ENCODE results near the gene VOPP1. TPM values are rescaled to one million over a fixed set of nuclear protein-coding genes. Genes with fewer than 3 reads are reported as not detected.
A peak's percentile ranks its signal among the peaks of the same experiment; 100 is the strongest.

The VOPP1 gene
- total and polyA plus RNA-seq, 2 donors (not counting 3 experiments of a cell fraction or from before 2014, with no cell fraction given): 85.6 to 154 TPM

DNA sequence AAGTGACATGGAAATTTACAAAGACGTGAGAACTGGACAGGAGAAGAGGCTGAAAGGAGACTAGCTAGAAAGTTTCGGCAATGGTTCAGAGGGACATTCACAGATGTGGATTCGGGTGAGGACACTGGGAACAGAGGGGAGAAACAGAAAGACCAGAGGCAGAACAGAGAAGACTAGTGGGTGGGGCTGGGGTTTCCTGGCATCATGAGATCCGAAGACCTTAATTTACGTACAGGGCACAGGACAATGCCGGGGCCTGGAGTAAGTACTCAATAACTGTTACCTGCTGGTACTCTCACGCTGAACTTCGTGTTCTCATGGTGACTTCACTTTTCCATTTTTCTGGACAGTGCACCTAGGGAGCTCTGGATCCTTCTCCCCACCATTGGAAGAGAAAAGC, 53.5 kb downstream of the VOPP1 start:
- dilution Hi-C loops (cut with MboI; ENCODE audit: extremely low pct_ligation_motif_present, low sequenced_read_pairs): no loop called here
- TF ChIP-seq, protein P1, sequence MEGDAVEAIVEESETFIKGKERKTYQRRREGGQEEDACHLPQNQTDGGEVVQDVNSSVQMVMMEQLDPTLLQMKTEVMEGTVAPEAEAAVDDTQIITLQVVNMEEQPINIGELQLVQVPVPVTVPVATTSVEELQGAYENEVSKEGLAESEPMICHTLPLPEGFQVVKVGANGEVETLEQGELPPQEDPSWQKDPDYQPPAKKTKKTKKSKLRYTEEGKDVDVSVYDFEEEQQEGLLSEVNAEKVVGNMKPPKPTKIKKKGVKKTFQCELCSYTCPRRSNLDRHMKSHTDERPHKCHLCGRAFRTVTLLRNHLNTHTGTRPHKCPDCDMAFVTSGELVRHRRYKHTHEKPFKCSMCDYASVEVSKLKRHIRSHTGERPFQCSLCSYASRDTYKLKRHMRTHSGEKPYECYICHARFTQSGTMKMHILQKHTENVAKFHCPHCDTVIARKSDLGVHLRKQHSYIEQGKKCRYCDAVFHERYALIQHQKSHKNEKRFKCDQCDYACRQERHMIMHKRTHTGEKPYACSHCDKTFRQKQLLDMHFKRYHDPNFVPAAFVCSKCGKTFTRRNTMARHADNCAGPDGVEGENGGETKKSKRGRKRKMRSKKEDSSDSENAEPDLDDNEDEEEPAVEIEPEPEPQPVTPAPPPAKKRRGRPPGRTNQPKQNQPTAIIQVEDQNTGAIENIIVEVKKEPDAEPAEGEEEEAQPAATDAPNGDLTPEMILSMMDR (IDR thresholded peaks at IDR 0.05; ENCODE audit: extremely low read depth in 1 of 2, insufficient read depth in 1 of 2, low read depth in 1 of 2, low read length in 2 of 2): no peak
- TF ChIP-seq FOS (IDR thresholded peaks at IDR 0.05; ENCODE audit: borderline replicate concordance, insufficient read depth, low read length): no peak
- no peak for FAIRE-seq
- Histone ChIP-seq H3K4me1 (ENCODE audit: control insufficient read depth, extremely low read depth, insufficient read depth, low read length) (no peaks in the 10 kb centered on the region), H3K9me1 (replicated peaks; ENCODE audit: control insufficient read depth, extremely low read depth, insufficient read depth, low read length) (no peaks in the 10 kb centered on the region), H3K79me2 (ENCODE audit: control insufficient read depth, insufficient read depth, low read length) (peaks cover 37% of the 10 kb centered on the region), H3K9me3 (replicated peaks; ENCODE audit: control insufficient read depth, insufficient read depth, low read length) (no peaks in the 10 kb centered on the region), H3K9ac (replicated peaks; ENCODE audit: extremely low read depth, insufficient read depth, low read length) (no peak overlapping the region), H3K4me3 (replicated peaks in 1 of 3; ENCODE audit: insufficient read depth in 1 of 3, low read depth in 1 of 3, low read length in 3 of 3) (no peak overlapping the region), H3K27ac (ENCODE audit: insufficient read depth, low read depth, low read length) (no peak overlapping the region), H3K36me3 (ENCODE audit: control insufficient read depth in 2 of 2, extremely low read depth in 1 of 2, insufficient read depth in 2 of 2, low read length in 2 of 2) (peaks cover 7 to 36% of the 10 kb centered on the region in 2 experiments), H4K20me1 (replicated peaks; ENCODE audit: control insufficient read depth, extremely low read depth, insufficient read depth, low read length) (no peaks in the 10 kb centered on the region), H2AFZ (ENCODE audit: low read depth, low read length) (no peak overlapping the region), H3K4me2 (ENCODE audit: insufficient read depth, low read length) (no peak overlapping the region), H3K27me3 (ENCODE audit: control insufficient read depth in 2 of 2, insufficient read depth in 2 of 2, low read length in 2 of 2) (no peaks in the 10 kb centered on the region)
- ChIA-PET POLR2A (no interaction called here), CTCF (no interaction called here)
- BruUV-seq (replicated peaks): TSS peak; percentile 3
- intact Hi-C loops (cut with micrococcal nuclease): no loop called here
- no peak for DNase-seq (ENCODE audit: low read depth, low spot score)

DNA sequence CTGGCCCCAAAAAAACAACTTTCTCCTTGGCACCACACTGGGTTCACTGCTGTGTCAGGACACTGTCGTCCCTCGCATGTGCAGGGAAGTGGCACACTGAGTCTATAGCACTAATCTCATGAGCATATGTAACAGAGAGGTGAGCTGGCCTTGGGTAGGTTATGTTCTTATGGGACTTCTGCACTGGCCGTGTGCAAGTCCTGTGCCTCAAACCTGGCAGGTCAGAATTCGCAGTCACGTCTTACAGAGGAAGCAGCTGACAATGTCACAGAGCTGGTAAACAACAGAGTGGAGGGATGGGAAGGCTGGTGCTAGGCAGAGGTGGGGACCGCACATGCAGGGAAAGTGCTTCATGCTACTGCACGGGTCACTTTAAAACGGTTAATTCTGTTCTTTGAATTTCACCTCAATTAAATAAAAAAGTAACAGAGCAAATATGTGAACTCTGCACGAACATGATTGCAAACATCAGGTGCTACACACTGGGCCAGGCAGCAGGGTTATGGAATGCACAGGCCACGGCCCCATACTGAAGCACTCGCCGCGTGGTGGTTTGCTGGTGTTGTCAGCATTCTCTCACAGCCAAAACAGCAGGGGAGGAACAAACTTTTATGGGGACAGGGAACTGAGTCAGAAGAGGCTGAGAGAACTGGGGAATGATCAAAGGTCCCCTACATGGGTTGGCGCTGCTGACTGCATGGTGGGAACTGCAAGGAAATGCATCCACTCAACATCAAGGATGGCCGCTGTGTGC, 54.2 kb downstream of the VOPP1 start:
- Histone ChIP-seq H3K27me3 (ENCODE audit: control insufficient read depth in 2 of 2, insufficient read depth in 2 of 2, low read length in 2 of 2) (no peaks in the 10 kb centered on the region), H2AFZ (ENCODE audit: low read depth, low read length) (no peak overlapping the region), H3K27ac (ENCODE audit: insufficient read depth, low read depth, low read length) (no peak overlapping the region), H3K79me2 (ENCODE audit: control insufficient read depth, insufficient read depth, low read length) (peaks cover 31% of the 10 kb centered on the region), H3K4me3 (replicated peaks in 1 of 3; ENCODE audit: insufficient read depth in 1 of 3, low read depth in 1 of 3, low read length in 3 of 3) (no peak overlapping the region), H3K4me1 (ENCODE audit: control insufficient read depth, extremely low read depth, insufficient read depth, low read length) (no peaks in the 10 kb centered on the region), H3K36me3 (ENCODE audit: control insufficient read depth in 2 of 2, extremely low read depth in 1 of 2, insufficient read depth in 2 of 2, low read length in 2 of 2) (peaks cover 7 to 36% of the 10 kb centered on the region in 2 experiments), H3K9ac (replicated peaks; ENCODE audit: extremely low read depth, insufficient read depth, low read length) (no peak overlapping the region), H3K4me2 (ENCODE audit: insufficient read depth, low read length) (no peak overlapping the region), H4K20me1 (replicated peaks; ENCODE audit: control insufficient read depth, extremely low read depth, insufficient read depth, low read length) (no peaks in the 10 kb centered on the region), H3K9me1 (replicated peaks; ENCODE audit: control insufficient read depth, extremely low read depth, insufficient read depth, low read length) (no peaks in the 10 kb centered on the region), H3K9me3 (replicated peaks; ENCODE audit: control insufficient read depth, insufficient read depth, low read length) (no peaks in the 10 kb centered on the region)
- no peak for FAIRE-seq
- TF ChIP-seq, protein P1 (IDR thresholded peaks at IDR 0.05; ENCODE audit: extremely low read depth in 1 of 2, insufficient read depth in 1 of 2, low read depth in 1 of 2, low read length in 2 of 2): no peak
- TF ChIP-seq JUN (IDR thresholded peaks at IDR 0.05; ENCODE audit: borderline replicate concordance, insufficient read depth, insufficient read length, low read depth) (no peak), EZH2 (IDR thresholded peaks at IDR 0.05; ENCODE audit: borderline replicate concordance, low read depth, low read length, severe bottlenecking) (no peak), MYC (IDR thresholded peaks at IDR 0.05; ENCODE audit: low read depth, low read length) (no peak), POLR2A (IDR thresholded peaks at IDR 0.05; ENCODE audit: low read depth, low read length) (no peak), POLR2AphosphoS5 (IDR thresholded peaks at IDR 0.05; ENCODE audit: insufficient read depth, low read depth, low read length) (no peak)
- ChIA-PET POLR2A (no interaction called here), CTCF (no interaction called here)
- intact Hi-C loops (cut with micrococcal nuclease) (no loop called here), dilution Hi-C loops (cut with MboI; ENCODE audit: extremely low pct_ligation_motif_present, low sequenced_read_pairs) (no loop called here)
- no peak for DNase-seq (ENCODE audit: low read depth, low spot score)
- no TSS peak for BruUV-seq (replicated peaks)
